Astrocyte of the spinal cord (primary cell): ENCODE measurements around the gene GBP6.
"Not testable (repeated sequence)": the region's sequence is repeated elsewhere in the genome, so short reads cannot be mapped to it uniquely, and the experiment has no call there.

ENCODE experiments used
- DNase-seq: peaks from one replicate; pipeline ENCODE4 v3.0.0; 2011; ENCODE audit warnings: low read depth, low spot score
- H3K4me3 ChIP-seq: 2 replicates; pipeline ENCODE4 v1.5.1; 2011; ENCODE audit warnings: low read depth, mild to moderate bottlenecking, low read length, moderate library complexity
- in situ Hi-C: cut with HindIII; loops from 2 replicates; pipeline ENCODE4 v1.10.0; 2017; ENCODE audit warnings: low sequenced_read_pairs
- TF ChIP-seq, protein P1 (sequence below): IDR thresholded peaks from 2 replicates; pipeline ENCODE4 v1.5.1; 2012; ENCODE audit warnings: low read depth, mild to moderate bottlenecking, low read length, inconsistent platforms

Gene GBP6

GRCh38 chr1:89364954-89365550 lies 1.2 kb downstream of the GBP6 start:
- DNase-seq, result no peak
- in situ Hi-C loops, result no loop called here
- TF ChIP-seq, protein P1, sequence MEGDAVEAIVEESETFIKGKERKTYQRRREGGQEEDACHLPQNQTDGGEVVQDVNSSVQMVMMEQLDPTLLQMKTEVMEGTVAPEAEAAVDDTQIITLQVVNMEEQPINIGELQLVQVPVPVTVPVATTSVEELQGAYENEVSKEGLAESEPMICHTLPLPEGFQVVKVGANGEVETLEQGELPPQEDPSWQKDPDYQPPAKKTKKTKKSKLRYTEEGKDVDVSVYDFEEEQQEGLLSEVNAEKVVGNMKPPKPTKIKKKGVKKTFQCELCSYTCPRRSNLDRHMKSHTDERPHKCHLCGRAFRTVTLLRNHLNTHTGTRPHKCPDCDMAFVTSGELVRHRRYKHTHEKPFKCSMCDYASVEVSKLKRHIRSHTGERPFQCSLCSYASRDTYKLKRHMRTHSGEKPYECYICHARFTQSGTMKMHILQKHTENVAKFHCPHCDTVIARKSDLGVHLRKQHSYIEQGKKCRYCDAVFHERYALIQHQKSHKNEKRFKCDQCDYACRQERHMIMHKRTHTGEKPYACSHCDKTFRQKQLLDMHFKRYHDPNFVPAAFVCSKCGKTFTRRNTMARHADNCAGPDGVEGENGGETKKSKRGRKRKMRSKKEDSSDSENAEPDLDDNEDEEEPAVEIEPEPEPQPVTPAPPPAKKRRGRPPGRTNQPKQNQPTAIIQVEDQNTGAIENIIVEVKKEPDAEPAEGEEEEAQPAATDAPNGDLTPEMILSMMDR, result no peak
- no peak overlapping the region for H3K4me3 ChIP-seq

DNA sequence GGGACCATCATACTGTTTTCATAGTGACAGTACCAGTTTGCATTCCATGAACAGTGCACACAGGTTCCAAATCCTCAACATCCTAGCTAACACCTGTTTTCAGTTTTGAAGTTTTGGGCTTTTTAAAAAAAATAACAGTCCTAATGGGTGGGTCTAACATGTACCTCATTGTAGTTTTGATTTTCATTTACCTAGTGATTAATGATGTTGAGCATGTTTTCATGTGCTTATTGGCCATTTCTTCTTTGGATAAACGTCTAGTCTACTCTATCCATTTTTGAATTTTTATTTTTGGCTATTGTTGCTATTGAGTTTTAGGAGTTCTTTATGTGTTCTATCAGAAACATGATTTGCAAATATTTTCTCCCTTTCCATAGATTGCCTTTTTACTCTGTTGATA lies 3.4 kb downstream of the GBP6 start:
- DNase-seq, result no peak
- no peak overlapping the region for H3K4me3 ChIP-seq
- TF ChIP-seq, protein P1, result no peak
- in situ Hi-C loops, result no loop called here

DNA sequence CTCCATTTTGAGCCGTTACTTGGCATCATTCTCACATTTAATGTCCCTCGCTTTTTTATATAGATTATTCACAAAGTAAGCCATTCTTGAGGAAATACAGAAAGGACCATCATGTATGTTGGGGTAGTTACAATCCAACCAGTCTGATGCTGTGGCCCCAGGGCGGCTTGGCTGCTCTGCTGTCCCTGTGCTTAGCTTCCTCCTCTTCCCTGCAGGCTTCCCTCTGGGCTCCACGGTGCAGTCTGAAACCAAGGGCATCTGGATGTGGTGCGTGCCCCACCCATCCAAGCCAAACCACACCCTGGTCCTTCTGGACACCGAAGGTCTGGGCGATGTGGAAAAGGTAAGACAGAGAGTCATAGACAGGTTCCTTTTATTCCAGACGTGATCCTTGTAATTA lies 5.5 kb downstream of the GBP6 start:
- DNase-seq, result no peak
- H3K4me3 ChIP-seq, result no peak overlapping the region
- TF ChIP-seq, protein P1, result no peak
- in situ Hi-C loops, result no loop called here

GRCh38 chr1:89373810-89374209 lies 10.0 kb downstream of the GBP6 start:
- DNase-seq, H3K4me3 ChIP-seq, in situ Hi-C loops: not testable (repeated sequence)

DNA sequence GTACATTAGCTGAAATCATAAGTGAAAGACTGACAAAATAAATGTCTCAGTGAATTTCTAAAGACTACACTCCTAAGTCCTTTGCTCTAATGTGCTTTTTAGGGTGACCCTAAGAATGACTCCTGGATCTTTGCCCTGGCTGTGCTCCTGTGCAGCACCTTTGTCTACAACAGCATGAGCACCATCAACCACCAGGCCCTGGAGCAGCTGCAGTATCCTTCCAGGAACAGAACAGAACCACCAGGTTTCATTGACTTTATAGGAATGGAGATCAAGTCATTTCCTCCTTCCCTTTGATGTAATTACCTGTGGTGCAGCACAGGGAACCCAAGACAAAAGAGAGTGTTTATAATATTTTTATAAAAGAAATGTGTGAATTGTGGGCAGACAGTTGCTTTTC lies 14.1 kb downstream of the GBP6 start:
- in situ Hi-C loops, result no loop called here
- TF ChIP-seq, protein P1, result no peak
- no peak for DNase-seq
- no peak overlapping the region for H3K4me3 ChIP-seq

DNA sequence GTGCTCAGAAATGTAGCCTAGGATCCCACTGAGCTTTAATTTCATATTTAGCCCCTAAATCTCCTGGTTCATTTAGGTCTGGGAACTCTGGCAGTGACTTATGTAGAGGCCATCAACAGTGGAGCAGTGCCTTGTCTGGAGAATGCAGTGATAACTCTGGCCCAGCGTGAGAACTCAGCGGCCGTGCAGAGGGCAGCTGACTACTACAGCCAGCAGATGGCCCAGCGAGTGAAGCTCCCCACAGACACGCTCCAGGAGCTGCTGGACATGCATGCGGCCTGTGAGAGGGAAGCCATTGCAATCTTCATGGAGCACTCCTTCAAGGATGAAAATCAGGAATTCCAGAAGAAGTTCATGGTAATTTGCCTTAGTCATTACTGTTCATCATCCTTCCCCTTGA lies 17.8 kb downstream of the GBP6 start:
- in situ Hi-C loops, result no loop called here
- TF ChIP-seq, protein P1, result no peak
- DNase-seq, result no peak
- H3K4me3 ChIP-seq, result no peak overlapping the region

- no peak overlapping the region for H3K4me3 ChIP-seq
- TF ChIP-seq, protein P1, result no peak
- DNase-seq, result no peak
- in situ Hi-C loops, result no loop called here
Measured at GRCh38 chr1:89382479-89382878, 18.6 kb downstream of the GBP6 start.
